Measurements from ENCODE around the gene NPNT.
"Not testable (repeated sequence)": the region's sequence is repeated elsewhere in the genome, so short reads cannot be mapped to it uniquely, and the experiment has no call there.

The NPNT gene

GRCh38 chr4:105894660-105895582 is at the start of gene NPNT:
TSS of gene NPNT (plus strand) at chr4:105895471. CDS start at chr4:105895653, 182 bp downstream.
- TF ChIP-seq MYC (IDR thresholded peaks at IDR 0.05; ENCODE audit: low read depth, low read length), result no peak
- TF ChIP-seq CTCF (IDR thresholded peaks at IDR 0.05; ENCODE audit: low read depth, low read length), result no peak
- no peak for TF ChIP-seq POLR2A (IDR thresholded peaks at IDR 0.05; ENCODE audit: extremely low read depth, insufficient read length)
- TF ChIP-seq MAX (IDR thresholded peaks at IDR 0.05; ENCODE audit: low read depth, low read length), result no peak
- no peak for DNase-seq (ENCODE audit: low read depth)
- no peak within 1 kb of the TSS for H3K4me3 ChIP-seq (ENCODE audit: low read depth, low read length)

- TF ChIP-seq MAX (IDR thresholded peaks at IDR 0.05; ENCODE audit: low read depth, low read length) (no peak), MYC (IDR thresholded peaks at IDR 0.05; ENCODE audit: low read depth, low read length) (no peak), POLR2A (IDR thresholded peaks at IDR 0.05; ENCODE audit: extremely low read depth, insufficient read length) (no peak), CTCF (IDR thresholded peaks at IDR 0.05; ENCODE audit: low read depth, low read length) (no peak)
- H3K4me3 ChIP-seq (ENCODE audit: low read depth, low read length), result no peak overlapping the region
- no peak for DNase-seq (ENCODE audit: low read depth)
Observed at GRCh38 chr4:105845559-105845958, 49.7 kb upstream of the NPNT start.

GRCh38 chr4:105848359-105848758 is 46.9 kb upstream of the NPNT start:
- not testable (repeated sequence) for H3K4me3 ChIP-seq (ENCODE audit: low read depth, low read length); DNase-seq (ENCODE audit: low read depth)

- no peak overlapping the region for H3K4me3 ChIP-seq (ENCODE audit: low read depth, low read length)
- no peak for TF ChIP-seq MAX (IDR thresholded peaks at IDR 0.05; ENCODE audit: low read depth, low read length)
- TF ChIP-seq CTCF (IDR thresholded peaks at IDR 0.05; ENCODE audit: low read depth, low read length), result no peak
- no peak for TF ChIP-seq MYC (IDR thresholded peaks at IDR 0.05; ENCODE audit: low read depth, low read length)
- TF ChIP-seq POLR2A (IDR thresholded peaks at IDR 0.05; ENCODE audit: extremely low read depth, insufficient read length), result no peak
- no peak for DNase-seq (ENCODE audit: low read depth)
Observed at GRCh38 chr4:105851196-105851595, 44.1 kb upstream of the NPNT start.

- not testable (repeated sequence) for H3K4me3 ChIP-seq (ENCODE audit: low read depth, low read length); DNase-seq (ENCODE audit: low read depth)
Observed at GRCh38 chr4:105852230-105852629, 43.0 kb upstream of the NPNT start.

GRCh38 chr4:105858466-105859040 is 36.7 kb upstream of the NPNT start:
- no peak for DNase-seq (ENCODE audit: low read depth)

More at GRCh38 chr4:105858466-105859040, 36.7 kb upstream of the NPNT start:
- no peak overlapping the region for H3K4me3 ChIP-seq (ENCODE audit: low read depth, low read length)
- no peak for TF ChIP-seq CTCF (IDR thresholded peaks at IDR 0.05; ENCODE audit: low read depth, low read length)
- TF ChIP-seq MAX (IDR thresholded peaks at IDR 0.05; ENCODE audit: low read depth, low read length), result no peak
- no peak for TF ChIP-seq MYC (IDR thresholded peaks at IDR 0.05; ENCODE audit: low read depth, low read length)
- no peak for TF ChIP-seq POLR2A (IDR thresholded peaks at IDR 0.05; ENCODE audit: extremely low read depth, insufficient read length)

All from NB4 (cell line).